Fibroblast of the conjunctiva (primary cell): ENCODE data around the gene TGIF2.
"Not testable (repeated sequence)": the region's sequence is repeated elsewhere in the genome, so short reads cannot be mapped to it uniquely, and the experiment has no call there.

Experiments
- DNase-seq: peaks from one replicate; pipeline ENCODE4 v3.0.0-alpha.2; 2010; ENCODE audit warnings: low read depth

Gene TGIF2

DNA sequence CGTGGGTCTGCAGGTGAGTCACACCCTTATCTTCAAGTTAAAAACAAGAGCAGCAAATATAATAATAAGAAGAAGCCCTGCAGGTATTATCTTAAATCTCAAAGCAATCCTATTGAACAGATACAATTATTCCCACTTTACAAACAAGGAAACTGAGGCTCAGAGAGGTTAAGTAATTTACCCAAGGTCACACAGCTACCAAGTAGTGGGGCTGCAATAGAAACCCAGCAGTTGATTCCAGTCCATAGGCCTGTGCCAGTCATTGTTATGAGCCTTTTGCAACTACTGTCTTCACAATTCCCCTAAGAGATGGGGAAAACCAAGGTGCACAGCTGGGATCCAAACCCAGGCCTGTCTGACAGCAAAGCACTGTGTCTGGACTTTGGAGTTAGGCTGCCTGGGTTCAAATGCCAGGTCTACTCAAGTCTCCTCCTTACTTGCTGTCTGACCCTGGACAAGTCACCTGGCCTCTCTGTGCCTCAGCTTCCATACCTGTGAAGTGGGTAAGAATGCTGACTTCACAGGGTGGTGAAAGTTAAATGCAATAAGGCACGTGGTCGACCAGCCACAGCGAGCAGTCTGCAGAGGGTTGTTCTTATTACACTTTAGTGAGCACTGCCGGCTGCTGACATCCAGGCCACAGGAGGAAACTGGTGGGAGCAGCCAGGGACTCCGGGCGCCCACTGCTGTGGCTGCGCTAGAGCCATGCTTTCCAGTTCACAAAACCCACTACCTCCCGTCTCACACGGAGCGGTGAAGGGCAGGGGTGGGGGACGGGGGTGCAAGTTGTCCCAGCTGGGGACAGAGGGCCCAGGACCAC, 26.0 kb upstream of the TGIF2 start:
- no peak for DNase-seq

DNA sequence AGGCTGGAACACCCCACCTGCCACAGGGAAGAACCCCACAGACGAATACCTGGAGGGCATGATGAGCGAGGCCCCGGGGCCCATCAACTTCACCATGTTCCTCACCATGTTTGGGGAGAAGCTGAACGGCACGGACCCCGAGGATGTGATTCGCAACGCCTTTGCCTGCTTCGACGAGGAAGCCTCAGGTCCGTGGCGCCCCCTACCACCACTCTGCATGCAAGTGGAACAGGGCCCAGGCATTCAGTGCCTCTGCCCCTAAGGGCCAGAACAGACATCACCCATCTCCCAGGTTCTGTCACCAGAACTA, 25.4 kb upstream of the TGIF2 start:
- DNase-seq: no peak

DNA sequence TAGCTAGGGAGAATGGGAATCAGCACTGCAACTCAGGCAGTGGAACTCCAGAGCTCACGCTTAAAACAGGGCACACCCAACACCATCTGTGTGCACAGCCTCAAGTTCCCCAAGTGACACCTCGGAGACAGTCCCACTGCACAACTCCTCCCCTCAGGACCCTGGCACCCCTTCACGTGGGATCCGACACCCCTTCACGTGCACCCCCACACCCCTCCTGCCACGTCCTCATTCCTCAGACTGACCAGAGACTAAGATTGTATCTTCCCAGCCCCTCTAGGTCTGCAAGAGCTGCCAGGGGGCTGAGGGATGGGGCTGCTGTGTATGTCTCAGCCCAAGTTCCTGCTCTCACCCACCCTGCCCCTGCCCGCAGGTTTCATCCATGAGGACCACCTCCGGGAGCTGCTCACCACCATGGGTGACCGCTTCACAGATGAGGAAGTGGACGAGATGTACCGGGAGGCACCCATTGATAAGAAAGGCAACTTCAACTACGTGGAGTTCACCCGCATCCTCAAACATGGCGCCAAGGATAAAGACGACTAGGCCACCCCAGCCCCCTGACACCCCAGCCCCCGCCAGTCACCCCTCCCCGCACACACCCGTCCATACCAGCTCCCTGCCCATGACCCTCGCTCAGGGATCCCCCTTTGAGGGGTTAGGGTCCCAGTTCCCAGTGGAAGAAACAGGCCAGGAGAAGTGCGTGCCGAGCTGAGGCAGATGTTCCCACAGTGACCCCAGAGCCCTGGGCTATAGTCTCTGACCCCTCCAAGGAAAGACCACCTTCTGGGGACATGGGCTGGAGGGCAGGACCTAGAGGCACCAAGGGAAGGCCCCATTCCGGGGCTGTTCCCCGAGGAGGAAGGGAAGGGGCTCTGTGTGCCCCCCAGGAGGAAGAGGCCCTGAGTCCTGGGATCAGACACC, 24.4 kb upstream of the TGIF2 start:
- no peak for DNase-seq

DNA sequence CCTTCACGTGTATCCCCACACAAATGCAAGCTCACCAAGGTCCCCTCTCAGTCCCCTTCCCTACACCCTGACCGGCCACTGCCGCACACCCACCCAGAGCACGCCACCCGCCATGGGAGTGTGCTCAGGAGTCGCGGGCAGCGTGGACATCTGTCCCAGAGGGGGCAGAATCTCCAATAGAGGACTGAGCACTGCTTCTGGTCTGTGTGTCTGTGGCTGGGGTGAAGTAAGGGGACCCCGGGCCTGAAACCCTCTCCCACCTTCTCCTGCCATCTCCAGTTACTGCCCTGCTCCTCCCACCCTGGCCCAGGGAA, 23.8 kb upstream of the TGIF2 start:
- DNase-seq: no peak

DNA sequence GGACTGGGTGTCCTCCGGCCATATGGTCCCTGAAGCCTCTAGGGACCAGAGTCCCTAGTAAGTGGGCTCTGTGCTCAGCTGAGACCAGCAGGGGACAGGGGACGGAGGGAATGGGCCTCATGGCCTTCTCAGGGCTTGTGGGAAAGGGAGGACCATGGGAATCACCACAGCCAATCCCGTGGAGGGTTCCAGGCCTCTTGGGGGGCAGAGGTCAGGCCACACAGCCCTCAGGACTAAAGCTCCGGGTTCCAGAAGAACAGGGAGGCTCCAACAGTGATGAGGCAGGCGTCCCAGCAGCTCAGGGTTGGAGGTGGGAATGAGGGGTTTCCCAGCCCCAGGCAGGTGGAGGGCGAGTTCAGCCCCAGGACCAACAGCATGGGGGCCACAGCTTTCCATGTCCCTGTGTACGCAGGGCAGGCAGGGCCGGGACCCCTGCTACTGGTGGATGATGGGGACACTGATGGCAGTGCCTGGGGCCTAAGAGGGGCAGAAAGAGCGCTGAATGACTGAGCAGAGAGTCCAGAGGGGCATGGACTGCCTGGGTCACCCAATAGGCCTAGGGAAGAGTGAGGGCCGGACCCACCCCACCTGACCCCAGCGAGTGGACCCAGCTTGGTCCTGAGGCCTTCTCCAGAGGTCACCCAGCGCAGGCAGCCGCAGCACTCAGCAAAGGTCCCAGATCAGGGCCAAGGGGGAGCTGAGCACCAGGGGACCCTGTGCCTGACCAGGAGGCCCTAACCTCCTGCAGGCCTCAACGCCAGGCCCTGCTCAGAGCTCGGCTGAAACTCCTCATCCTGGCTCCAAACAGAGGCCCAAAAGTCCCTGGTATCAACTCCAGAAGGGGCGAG, 23.2 kb upstream of the TGIF2 start:
- DNase-seq: no peak

DNA sequence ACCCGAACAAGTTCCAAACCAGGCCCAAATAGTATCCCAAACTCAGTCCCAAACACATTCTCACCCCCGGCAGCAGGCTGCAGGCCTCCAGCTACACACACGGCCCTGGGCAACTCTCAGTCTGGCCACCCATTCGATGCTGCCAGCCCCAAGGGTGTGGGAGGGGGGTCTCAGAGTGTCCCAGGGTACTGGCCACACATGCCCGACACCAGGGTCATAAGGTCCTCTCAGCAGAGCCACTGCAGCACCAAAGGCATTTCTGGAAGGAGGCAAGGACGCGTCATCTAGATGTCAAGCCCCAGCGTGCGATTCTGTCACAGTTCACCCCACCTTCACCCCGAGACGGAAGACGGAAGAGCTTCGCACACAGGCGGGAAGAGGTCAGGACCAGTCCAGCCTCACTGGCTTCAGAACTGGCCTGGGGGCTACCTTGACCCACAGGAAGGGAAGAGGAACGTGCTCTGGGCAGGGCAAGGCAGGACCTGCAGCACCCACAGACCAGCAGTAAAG, 22.6 kb upstream of the TGIF2 start:
- no peak for DNase-seq

DNA sequence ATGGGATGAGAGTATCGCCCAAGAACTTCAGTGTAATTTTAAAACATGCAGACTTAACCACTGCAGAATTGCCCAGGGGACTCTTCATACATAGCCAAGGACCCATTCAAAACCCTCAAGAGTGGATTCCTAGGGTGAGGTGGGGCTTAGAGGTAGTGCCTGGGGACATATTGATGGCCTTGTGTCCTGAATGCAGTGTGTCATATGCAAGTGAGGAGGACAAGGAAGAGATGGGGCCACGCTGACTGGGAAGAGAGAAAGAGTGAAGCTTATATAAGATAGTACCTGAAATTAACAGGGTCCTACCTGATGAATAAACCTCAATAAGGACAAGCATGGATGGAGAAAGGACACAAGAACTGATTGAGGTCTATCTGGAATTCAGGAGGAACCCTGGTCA, 18.1 kb upstream of the TGIF2 start:
- no peak for DNase-seq

DNA sequence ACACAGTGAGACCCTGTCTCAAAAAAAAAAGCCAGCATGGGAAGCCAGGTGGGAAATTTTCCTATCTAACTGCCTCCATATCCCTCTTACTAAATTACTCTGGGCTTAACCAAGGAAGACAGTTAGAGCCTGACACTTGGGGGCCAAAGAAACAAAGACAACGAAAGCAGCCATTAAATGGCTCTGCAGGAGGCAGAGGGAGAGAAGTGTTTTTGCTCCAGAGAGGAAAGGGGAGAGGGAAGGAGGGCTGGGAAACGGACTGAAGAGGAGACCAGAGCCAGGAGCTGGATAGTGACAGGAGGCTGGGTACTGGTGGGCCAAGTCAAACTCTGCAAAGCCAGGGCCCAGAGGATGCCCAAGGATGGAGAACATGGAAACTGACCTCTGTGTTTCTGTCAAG, 10.7 kb upstream of the TGIF2 start:
- no peak for DNase-seq

DNA sequence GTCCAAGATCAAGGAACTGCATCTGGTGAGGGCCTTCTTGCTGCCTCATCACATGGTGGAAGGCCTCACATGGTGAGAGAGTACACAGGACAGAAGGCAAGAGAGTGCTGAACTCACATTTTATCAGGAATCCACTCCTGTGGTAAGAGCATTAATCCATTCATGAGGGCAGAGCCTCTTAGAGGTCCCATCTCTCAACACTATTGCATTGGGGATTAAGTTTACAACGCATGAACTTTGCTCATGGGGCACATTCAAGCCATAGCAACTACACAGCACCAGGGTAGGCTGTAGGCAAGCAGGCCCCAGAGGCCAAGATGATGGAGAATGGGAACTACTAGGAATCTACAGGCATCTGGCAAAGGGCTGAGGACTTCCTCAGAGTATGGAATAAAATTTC, 10.0 kb upstream of the TGIF2 start:
- no peak for DNase-seq

DNA sequence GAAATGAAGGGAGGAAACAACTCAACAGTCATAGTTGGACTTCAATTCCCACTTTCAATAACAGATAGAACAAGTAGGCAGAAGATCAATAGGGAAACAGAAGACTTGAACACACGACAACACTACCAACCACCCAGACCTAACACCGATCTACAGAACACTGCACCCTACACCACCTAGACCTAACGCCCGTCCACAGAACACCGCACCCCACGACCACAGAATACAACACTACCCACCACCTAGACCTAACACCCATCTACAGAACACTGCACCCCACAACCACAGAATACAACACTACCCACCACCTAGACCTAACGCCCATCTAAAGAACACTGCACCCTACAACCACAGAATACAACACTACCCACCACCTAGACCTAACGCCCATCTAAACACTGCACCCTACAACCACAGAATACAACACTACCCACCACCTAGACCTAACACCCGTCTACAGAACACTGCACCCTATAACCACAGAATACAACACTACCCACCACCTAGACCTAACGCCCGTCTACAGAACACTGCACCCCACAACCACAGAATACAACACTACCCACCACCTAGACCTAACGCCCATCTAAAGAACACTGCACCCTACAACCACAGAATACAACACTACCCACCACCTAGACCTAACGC, 9.2 kb upstream of the TGIF2 start:
- not testable (repeated sequence) for DNase-seq

DNA sequence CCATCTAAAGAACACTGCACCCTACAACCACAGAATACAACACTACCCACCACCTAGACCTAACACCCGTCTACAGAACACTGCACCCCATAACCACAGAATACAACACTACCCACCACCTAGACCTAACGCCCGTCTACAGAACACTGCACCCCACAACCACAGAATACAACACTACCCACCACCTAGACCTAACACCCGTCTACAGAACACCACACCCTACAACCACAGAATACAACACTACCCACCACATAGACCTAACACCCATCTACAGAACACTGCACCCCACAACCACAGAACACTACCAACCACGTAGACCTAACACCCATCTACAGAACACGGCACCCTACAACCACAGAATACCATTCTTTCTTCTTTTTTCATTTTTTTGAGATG, 8.7 kb upstream of the TGIF2 start:
- DNase-seq: not testable (repeated sequence)

DNA sequence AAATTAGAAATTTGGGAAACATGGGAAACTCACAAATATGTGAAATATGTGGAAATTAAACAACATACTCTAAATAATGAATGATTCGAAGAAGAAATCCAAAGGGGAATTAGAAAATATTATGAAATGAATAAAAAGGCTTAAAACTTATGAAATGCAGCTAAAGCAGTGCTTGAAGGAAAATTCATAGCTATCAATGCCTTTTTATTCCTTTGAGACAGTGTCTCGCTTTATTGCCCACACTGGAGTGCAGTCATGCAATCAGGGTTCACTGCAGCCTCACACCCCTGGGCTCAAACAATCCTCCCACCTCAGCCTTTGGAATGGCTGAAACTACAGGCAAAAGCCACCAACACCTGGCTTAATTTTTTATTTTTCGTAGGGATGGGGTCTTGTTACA, 7.9 kb upstream of the TGIF2 start:
- DNase-seq: no peak

DNA sequence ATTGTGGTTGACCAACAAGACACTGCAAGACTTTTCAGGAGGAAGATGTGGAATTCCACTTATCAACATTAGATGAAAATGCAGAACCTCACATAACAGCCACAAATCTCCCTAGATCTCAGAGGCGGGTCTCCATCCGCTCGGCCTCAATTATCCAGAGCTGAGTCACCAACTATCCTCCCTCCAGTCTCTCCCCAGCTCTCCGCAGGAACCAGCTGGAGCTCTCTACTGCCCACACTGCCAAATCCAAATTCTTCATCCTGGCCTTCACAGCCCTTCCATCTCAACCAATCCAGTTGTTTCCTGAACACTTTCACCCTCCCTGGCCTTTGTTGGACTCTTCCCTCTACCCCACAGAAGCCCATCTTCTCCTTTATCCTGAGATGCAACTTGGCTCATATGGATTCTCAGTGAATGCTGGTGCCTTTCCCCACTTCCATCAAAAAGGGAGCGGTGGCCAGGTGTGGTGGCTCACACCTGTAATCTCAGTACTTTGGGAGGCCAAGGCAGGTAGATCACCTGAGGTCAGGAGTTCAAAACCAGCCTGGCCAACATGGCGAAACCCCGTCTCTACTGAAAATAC, 3.5 kb upstream of the TGIF2 start:
- DNase-seq: no peak

DNA sequence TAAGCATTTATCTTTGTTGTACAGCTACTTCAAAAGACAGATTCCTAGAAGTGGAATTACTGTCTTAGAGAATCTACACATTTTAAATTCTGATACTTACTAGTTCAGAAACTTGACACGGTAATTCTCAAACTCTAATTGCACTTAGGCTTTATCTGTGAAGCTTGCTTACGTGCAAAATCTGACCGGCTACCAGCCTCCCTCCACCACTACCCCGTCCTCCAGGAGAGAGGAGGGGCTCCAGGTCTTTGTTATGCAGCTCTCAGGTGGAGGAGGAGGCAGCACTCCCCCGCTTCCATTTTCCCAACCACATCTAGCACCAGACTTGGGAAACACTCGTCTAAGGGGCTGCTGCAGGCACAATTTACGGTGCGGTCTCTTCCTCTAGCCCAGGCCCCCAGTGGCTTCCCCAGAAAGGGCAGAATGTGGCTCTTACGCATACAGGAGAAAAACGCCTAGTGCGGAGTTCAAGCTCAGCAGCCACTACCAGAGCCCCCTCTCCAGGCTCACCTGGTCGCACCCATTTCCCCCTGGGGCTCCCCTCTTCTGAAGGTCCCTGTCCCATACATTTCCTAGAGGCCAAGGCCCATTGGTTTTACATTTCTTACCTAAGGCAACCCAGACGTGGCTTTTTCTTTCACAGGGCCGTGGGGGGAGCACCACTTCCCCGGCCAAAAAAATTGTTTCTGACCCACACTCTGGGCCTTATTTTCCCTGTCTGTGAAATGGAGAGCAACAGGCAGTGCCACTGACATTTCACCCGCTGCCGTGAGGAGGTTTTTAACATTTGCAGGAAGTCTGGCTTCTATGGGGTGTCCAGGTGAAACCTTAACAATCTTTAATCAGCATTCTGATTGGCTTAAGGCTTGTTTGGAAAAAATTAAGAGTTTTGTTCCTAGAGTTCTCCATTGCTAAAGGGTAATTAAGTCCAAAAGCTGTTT, 1.6 kb upstream of the TGIF2 start:
- DNase-seq: no peak

DNA sequence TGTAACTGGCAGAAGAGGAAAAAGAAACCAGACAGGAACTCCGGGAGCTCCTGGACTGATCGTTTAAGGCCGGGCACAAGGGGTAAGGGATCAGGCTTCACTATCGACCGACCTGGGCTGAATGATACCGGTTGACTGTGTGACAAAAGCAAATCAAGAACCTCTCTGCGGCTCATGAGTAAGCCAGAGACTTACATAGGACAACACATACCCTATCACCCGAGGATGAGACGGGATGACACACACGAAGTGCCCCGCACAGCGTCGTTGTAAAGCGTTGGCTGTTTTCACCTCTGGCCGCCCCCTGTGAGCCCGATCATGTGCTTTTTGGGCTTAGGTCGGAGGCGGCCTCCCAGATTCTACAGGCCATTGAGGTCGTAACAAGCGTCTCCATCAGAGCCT, 695 bp upstream of the TGIF2 start:
- no peak for DNase-seq

DNA sequence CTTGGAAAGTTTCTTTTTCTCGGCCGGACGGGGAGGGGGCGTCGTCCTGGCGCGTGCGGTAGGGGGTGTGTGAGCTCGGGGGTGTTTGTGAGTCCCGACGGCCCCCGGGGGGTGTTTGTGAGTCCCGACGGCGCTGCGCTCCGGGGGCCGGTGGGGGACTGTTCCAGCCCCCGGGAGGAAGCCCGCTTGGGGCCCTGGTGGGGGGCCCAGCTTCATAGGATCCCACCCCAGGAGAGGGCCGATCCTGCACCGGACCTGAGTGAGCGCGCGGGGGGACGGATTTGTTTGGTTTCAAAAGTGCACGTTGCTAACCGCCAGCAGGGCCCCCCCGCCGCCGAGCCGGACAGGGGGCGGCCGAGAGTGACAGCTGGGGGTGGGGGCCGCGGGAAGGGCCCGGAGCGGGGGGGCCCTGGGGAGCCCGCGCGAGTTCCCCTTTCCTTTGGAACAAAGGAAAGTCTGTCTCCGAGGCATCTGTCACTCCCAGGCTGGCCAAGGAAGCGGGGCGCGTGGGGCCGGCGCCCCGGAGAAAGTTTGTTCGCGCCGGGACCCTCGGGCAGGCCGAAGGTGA, 485 bp downstream of the TGIF2 start:
- DNase-seq: no peak

DNA sequence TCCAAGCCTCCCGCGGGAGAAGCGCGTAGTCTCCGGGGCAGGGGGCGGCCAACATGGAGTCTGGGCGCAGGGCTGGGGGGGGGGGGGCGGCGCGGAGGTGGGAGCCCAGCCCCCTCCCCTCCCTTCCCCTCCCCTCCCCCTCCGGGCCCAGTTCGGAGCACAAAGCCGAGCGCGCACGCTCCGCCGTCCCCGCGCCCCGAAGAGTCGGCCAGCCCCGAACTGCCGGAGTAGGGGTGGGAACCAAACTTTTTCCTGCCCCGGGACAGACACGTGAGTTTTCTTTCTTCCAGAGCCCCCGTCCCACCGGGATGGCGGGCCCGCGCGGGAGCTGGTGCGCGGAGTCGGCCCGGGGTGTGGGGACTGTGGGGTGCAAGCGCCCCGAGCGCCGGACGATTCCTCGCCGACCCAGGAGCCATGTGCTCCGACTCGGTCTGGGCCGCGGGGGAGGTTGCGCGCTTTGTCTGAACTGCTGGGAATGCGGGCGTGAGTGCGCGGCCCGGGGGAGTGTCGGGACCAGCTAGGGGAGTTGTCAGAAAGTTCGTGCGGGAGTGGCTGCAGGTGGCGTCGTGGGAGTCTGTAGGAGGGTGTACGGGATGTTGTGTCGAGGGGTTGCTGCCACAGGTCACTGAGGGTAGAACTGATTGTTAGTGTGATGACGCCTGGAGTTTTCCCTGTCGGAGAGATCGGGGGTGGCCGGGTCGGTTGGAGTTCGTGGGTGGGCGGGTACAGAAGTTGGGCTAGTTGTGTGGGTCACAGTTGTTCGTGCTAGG, 1.2 kb downstream of the TGIF2 start:
- DNase-seq: no peak

DNA sequence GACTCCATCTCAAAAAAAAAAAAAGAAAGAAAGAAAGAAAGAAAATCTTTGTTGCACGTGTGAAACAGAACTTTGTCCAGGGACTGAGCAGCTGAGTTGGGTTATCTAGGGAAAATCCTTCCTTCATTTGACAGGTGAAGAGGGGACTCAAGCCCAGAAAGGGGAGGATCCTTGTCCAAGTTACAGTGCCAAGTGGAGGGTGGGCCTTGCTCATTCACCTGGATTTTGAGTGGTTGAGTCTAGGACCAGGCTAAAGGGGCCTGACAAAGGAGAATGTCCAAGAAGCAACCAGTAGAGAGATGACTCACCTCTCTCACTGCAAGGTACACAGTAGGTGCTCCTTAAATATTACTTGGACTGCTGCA, 2.7 kb downstream of the TGIF2 start:
- no peak for DNase-seq

DNA sequence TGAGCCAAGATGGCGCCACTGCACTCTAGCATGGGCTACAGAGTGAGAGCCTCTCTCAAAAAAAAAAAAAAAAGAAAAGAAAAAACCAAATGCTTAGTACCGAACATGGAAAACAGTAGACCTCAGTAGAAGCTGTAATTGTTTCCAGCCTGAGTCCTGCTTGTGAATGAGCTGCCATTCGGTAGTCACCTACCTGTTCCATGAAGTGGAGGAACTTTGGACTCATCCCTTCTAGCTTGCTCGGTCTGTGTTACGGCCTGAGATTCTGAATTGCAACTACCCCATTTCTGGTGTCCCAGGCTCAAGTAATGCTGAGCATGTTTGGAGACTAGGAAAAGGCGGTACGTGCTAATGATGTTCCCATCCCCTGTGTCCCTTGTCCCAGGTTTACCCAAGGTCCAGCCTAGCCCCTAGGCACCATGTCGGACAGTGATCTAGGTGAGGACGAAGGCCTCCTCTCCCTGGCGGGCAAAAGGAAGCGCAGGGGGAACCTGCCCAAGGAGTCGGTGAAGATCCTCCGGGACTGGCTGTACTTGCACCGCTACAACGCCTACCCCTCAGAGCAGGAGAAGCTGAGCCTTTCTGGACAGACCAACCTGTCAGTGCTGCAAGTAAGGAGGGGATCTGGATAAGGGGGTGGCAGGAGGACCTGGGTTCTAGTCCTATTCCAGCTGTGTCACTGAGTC, 5.1 kb downstream of the TGIF2 start:
- DNase-seq: no peak
